HG03025 (cell line): Measurements from ENCODE around the gene TRIM54.
"Not testable (repeated sequence)": the region's sequence is repeated elsewhere in the genome, so short reads cannot be mapped to it uniquely, and the experiment has no call there.

Experiments used
- ATAC-seq: cut with Tn5 transposase; IDR thresholded peaks from one replicate; pipeline ENCODE4 v1.9.1; 2021; ENCODE audit warnings: mild to moderate bottlenecking, moderate library complexity; ENCODE audit not compliant: unreplicated experiment, low FRiP score

Gene TRIM54

GRCh38 chr2:27308359-27308881 is 26.2 kb downstream of the TRIM54 start, which contains the start of gene UCN:
Gene UCN, minus strand, starts transcription at chr2:27308445. Its CDS starts 550 bp downstream, at chr2:27307895.
- no peak for ATAC-seq

GRCh38 chr2:27309651-27310050 is 27.4 kb downstream of the TRIM54 start:
- no peak for ATAC-seq

GRCh38 chr2:27312152-27312551 is 29.9 kb downstream of the TRIM54 start:
- no peak for ATAC-seq

GRCh38 chr2:27313882-27314645 is 31.8 kb downstream of the TRIM54 start:
- no peak for ATAC-seq

- ATAC-seq = no peak
These were observed 32.5 kb downstream of the TRIM54 start for GRCh38 chr2:27314709-27315108.

GRCh38 chr2:27315122-27315521 is 32.9 kb downstream of the TRIM54 start:
- ATAC-seq = no peak

- no peak for ATAC-seq
These were observed 34.6 kb downstream of the TRIM54 start for GRCh38 chr2:27316655-27317412.

GRCh38 chr2:27319839-27320238 is 37.6 kb downstream of the TRIM54 start:
- not testable (repeated sequence) for ATAC-seq

- ATAC-seq = no peak
These were observed 38.8 kb downstream of the TRIM54 start for GRCh38 chr2:27320958-27321543.

GRCh38 chr2:27322301-27322765 is 40.1 kb downstream of the TRIM54 start:
- ATAC-seq = no peak

GRCh38 chr2:27322766-27323595 is 40.8 kb downstream of the TRIM54 start, which contains the start of gene MPV17:
Gene MPV17, minus strand, starts transcription at chr2:27323097. Its CDS starts 580 bp downstream, at chr2:27322517.
- ATAC-seq = peak; percentile 89

GRCh38 chr2:27323596-27324285 is 41.5 kb downstream of the TRIM54 start:
- no peak for ATAC-seq

- no peak for ATAC-seq
These were observed 42.5 kb downstream of the TRIM54 start for GRCh38 chr2:27324720-27325119.

GRCh38 chr2:27335311-27335710 is 53.1 kb downstream of the TRIM54 start:
- ATAC-seq = no peak

GRCh38 chr2:27336173-27336572 is 53.9 kb downstream of the TRIM54 start:
- ATAC-seq = no peak

GRCh38 chr2:27347641-27348040 is 65.4 kb downstream of the TRIM54 start:
- no peak for ATAC-seq

GRCh38 chr2:27350106-27350693 is 68.0 kb downstream of the TRIM54 start:
- no peak for ATAC-seq

- no peak for ATAC-seq
These were observed 69.8 kb downstream of the TRIM54 start for GRCh38 chr2:27351802-27352598.
